WTC11 (cell line): ENCODE measurements around the gene SYCN. TPM values are rescaled to one million over a fixed set of nuclear protein-coding genes. Genes with fewer than 3 reads are reported as not detected.

Experiments used
- ATAC-seq: fragments of 200-7000 bp; cut with Tn5 transposase; 2 replicates; pipeline ENCODE4 v1.10.0; 2021; ENCODE audit warnings: mild to moderate bottlenecking, moderate library complexity
- CTCF ChIA-PET: fragments of 300-600 bp; sonication (Branson Sonifier 250); formaldehyde crosslinking; loops from one replicate; lab custom pipeline; 2021; ENCODE audit warnings: antibody characterized with exemption; lab: Charles Lee
- POLR2A ChIA-PET: fragments of 350-600 bp; sonication (Branson Sonifier 250); formaldehyde crosslinking; loops from one replicate; lab custom pipeline; 2021; ENCODE audit warnings: antibody characterized with exemption; lab: Charles Lee
- DNase-seq: peaks from one replicate; pipeline ENCODE4 v3.0.0; 2021; ENCODE audit warnings: low spot score
- H3K27ac Mint-ChIP-seq: 2 replicates; pipeline ENCODE4 v1.8.0; 2021; ENCODE audit warnings: mixed read lengths
- H3K27me3 Mint-ChIP-seq: 2 replicates; pipeline ENCODE4 v1.8.0; 2021; ENCODE audit warnings: low read depth, mild to moderate bottlenecking, moderate library complexity, mixed read lengths
- H3K36me3 Mint-ChIP-seq: 2 replicates; pipeline ENCODE4 v1.8.0; 2021; ENCODE audit warnings: mixed read lengths
- H3K4me1 Mint-ChIP-seq: 2 replicates; pipeline ENCODE4 v1.8.0; 2022; ENCODE audit warnings: mixed read lengths
- H3K4me3 Mint-ChIP-seq: 2 replicates; pipeline ENCODE4 v1.8.0; 2021; ENCODE audit warnings: mild to moderate bottlenecking, moderate library complexity, mixed read lengths
- H3K9me3 Mint-ChIP-seq: 2 replicates; pipeline ENCODE4 v1.8.0; 2021; ENCODE audit warnings: mixed read lengths
- AFF4 ChIP-seq: sonication (generic); formaldehyde crosslinking; IDR thresholded peaks from 2 replicates; pipeline ENCODE4 v1.8.1; 2023; ENCODE audit warnings: mild to moderate bottlenecking, missing genetic modification reagents, borderline replicate concordance
- ATF6 ChIP-seq: sonication (generic); formaldehyde crosslinking; IDR thresholded peaks from 2 replicates; pipeline ENCODE4 v1.8.1; 2023; ENCODE audit warnings: mild to moderate bottlenecking, missing genetic modification reagents
- E2F1 ChIP-seq: sonication (generic); formaldehyde crosslinking; IDR thresholded peaks from 2 replicates; pipeline ENCODE4 v1.8.0; 2022; ENCODE audit warnings: mild to moderate bottlenecking, missing genetic modification reagents
- HMGA2 ChIP-seq: fragments of 250-450 bp; sonication (Bioruptor Pico); IDR thresholded peaks from 2 replicates; pipeline ENCODE4 v1.4.0; 2021; ENCODE audit warnings: mild to moderate bottlenecking, moderate library complexity
- HMGXB4 ChIP-seq: sonication (generic); formaldehyde crosslinking; IDR thresholded peaks from 2 replicates; pipeline ENCODE4 v1.8.1; 2023; ENCODE audit warnings: mild to moderate bottlenecking, moderate library complexity, missing genetic modification reagents
- MYBL2 ChIP-seq: sonication (generic); formaldehyde crosslinking; IDR thresholded peaks from 2 replicates; pipeline ENCODE4 v1.8.1; 2023; ENCODE audit warnings: mild to moderate bottlenecking, moderate library complexity, missing genetic modification reagents
- NFYB ChIP-seq: sonication (generic); formaldehyde crosslinking; conservative IDR thresholded peaks from 2 replicates; pipeline ENCODE4 v1.8.0; 2022; ENCODE audit warnings: low read depth, missing genetic modification reagents
- USF2 ChIP-seq: sonication (generic); formaldehyde crosslinking; IDR thresholded peaks from 2 replicates; pipeline ENCODE4 v1.8.1; 2023; ENCODE audit warnings: mild to moderate bottlenecking, missing genetic modification reagents, moderate library complexity
- ZNF121 ChIP-seq: sonication (generic); formaldehyde crosslinking; IDR thresholded peaks from 2 replicates; pipeline ENCODE4 v1.8.0; 2023; ENCODE audit warnings: missing genetic modification reagents
- ZNF532 ChIP-seq: fragments of 250-450 bp; sonication (Bioruptor Pico); IDR thresholded peaks from 2 replicates; pipeline ENCODE4 v1.9.0; 2021; ENCODE audit warnings: mild to moderate bottlenecking, borderline replicate concordance
- total RNA-seq: library from RNA; stranded (reverse); gene quantifications from 3 replicates; pipeline ENCODE4 v1.2.3, GENCODE V29; 2021

Gene SYCN
- total RNA-seq, 1 experiment from 2014 or later: 0.77 TPM

GRCh38 chr19:39195755-39196154, 8.3 kb downstream of the SYCN start (continued):
- TF ChIP-seq AFF4 (CRISPR knock-in tag) (no peak), MYBL2 (CRISPR knock-in tag) (no peak), HMGA2 (CRISPR knock-in tag) (no peak), E2F1 (CRISPR knock-in tag) (no peak)

- no peaks in the 10 kb centered on the region for H3K36me3 Mint-ChIP-seq
- H3K4me1 Mint-ChIP-seq: peaks cover 22% of the 10 kb centered on the region
- DNase-seq: no peak
- H3K27me3 Mint-ChIP-seq: peaks cover 49% of the 10 kb centered on the region
- H3K4me3 Mint-ChIP-seq: no peak overlapping the region
- no peaks in the 10 kb centered on the region for H3K9me3 Mint-ChIP-seq
- ChIA-PET POLR2A (interaction anchor here (1.0 kb wide), 1 partner anchor 50 kb away, joined by 3 read pairs; no protein-coding TSS in a partner anchor), CTCF (interaction anchor here (0.8 to 5.1 kb wide), 5 partner anchors 17 to 264 kb away, joined by 3 to 26 read pairs (median 3); partner anchors contain the start of genes MRPS12 and SARS2)
- ATAC-seq: no peak
- TF ChIP-seq USF2 (CRISPR knock-in tag): no peak
- TF ChIP-seq ZNF121: 0 out of 2 replicates have a peak, but pooled peaks have one; percentile 72
- TF ChIP-seq ATF6 (CRISPR knock-in tag): no peak
- TF ChIP-seq NFYB (CRISPR knock-in tag): no peak
- no peak for TF ChIP-seq HMGXB4
- no peak for TF ChIP-seq ZNF532 (CRISPR knock-in tag)
- no peak overlapping the region for H3K27ac Mint-ChIP-seq
Observed at GRCh38 chr19:39194832-39195542, 9.1 kb downstream of the SYCN start.
